Liver (tissue), 9 donors: ENCODE measurements around the gene PPIP5K1. TPM values are rescaled to one million over a fixed set of nuclear protein-coding genes. Genes with fewer than 3 reads are reported as not detected.

ENCODE experiments used
- DNase-seq: peaks from one replicate; pipeline ENCODE4 v3.0.0-alpha.2; 2017; ENCODE audit warnings: low spot score
- H3K27ac ChIP-seq, 2 donors: one replicate each; pipeline ENCODE4 v1.7.0; 2013; ENCODE audit warnings: inconsistent platforms in 2 of 2, low read length in 2 of 2, control low read depth in 1 of 2, low read depth in 1 of 2, mild to moderate bottlenecking in 1 of 2
- H3K27me3 ChIP-seq, 4 donors: one replicate each; pipeline versions ENCODE4 v1.6.1 to v1.7.0; 2013; ENCODE audit warnings: low read length in 3 of 4, inconsistent platforms in 1 of 4, mild to moderate bottlenecking in 1 of 4, moderate library complexity in 1 of 4; ENCODE audit not compliant: control insufficient read depth in 4 of 4, insufficient read depth in 4 of 4
- H3K36me3 ChIP-seq, 4 donors: one replicate each; pipeline versions ENCODE4 v1.6.1 to v1.7.0; 2013; ENCODE audit warnings: low read length in 3 of 4, mild to moderate bottlenecking in 3 of 4, low read depth in 1 of 4, moderate library complexity in 1 of 4; ENCODE audit not compliant: control insufficient read depth in 4 of 4, insufficient read depth in 3 of 4
- H3K4me1 ChIP-seq, 4 donors: one replicate each; pipeline versions ENCODE4 v1.6.1 to v1.7.0; 2013; ENCODE audit warnings: low read length in 3 of 4, mild to moderate bottlenecking in 3 of 4, moderate library complexity in 1 of 4; ENCODE audit not compliant: control insufficient read depth in 4 of 4, insufficient read depth in 4 of 4
- H3K4me3 ChIP-seq, 3 donors: one replicate each; pipeline versions ENCODE4 v1.6.1 to v1.7.0; 2013; ENCODE audit warnings: low read length in 3 of 3, control low read depth in 1 of 3, low read depth in 1 of 3, mild to moderate bottlenecking in 1 of 3
- H3K9ac ChIP-seq, 2 donors: one replicate each; pipeline ENCODE4 v1.7.0; 2013; ENCODE audit warnings: low read length in 2 of 2, mild to moderate bottlenecking in 2 of 2, moderate library complexity in 2 of 2, control low read depth in 1 of 2, low read depth in 1 of 2
- H3K9me3 ChIP-seq, 4 donors: one replicate each; pipeline versions ENCODE4 v1.6.1 to v1.7.0; 2013; ENCODE audit warnings: low read length in 3 of 4; ENCODE audit not compliant: control insufficient read depth in 4 of 4
- EGR1 ChIP-seq, 2 donors: IDR thresholded peaks; 2 replicates each; pipeline ENCODE4 v1.6.1; 2016 to 2018; ENCODE audit warnings: antibody characterized with exemption in 2 of 2, low read depth in 2 of 2
- FOXA1 ChIP-seq: IDR thresholded peaks from 2 replicates; pipeline ENCODE4 v1.6.1; 2016; ENCODE audit warnings: antibody characterized with exemption
- FOXA2 ChIP-seq: IDR thresholded peaks from 2 replicates; pipeline ENCODE4 v1.6.1; 2016; ENCODE audit warnings: antibody characterized with exemption
- GABPA ChIP-seq, 2 donors: IDR thresholded peaks in 1 of 2; conservative IDR thresholded peaks in 1 of 2; 2 replicates each; pipeline ENCODE4 v1.6.1; 2016; ENCODE audit warnings: antibody characterized with exemption in 2 of 2, mild to moderate bottlenecking in 1 of 2, moderate library complexity in 1 of 2
- HNF4A ChIP-seq, 2 donors: conservative IDR thresholded peaks; 2 replicates each; pipeline ENCODE4 v1.6.1; 2016; ENCODE audit warnings: antibody characterized with exemption in 2 of 2, mild to moderate bottlenecking in 2 of 2
- HNF4G ChIP-seq: IDR thresholded peaks from 2 replicates; pipeline ENCODE4 v1.6.1; 2016; ENCODE audit warnings: antibody characterized with exemption
- JUND ChIP-seq, 2 donors: IDR thresholded peaks; 2 replicates each; pipeline ENCODE4 v1.6.1; 2016; ENCODE audit warnings: antibody characterized with exemption in 2 of 2
- NR2F2 ChIP-seq: IDR thresholded peaks from 2 replicates; pipeline ENCODE4 v1.6.1; 2016; ENCODE audit warnings: antibody characterized with exemption
- RAD21 ChIP-seq, 2 donors: IDR thresholded peaks; 2 replicates each; pipeline ENCODE4 v1.6.1; 2016; ENCODE audit warnings: antibody characterized with exemption in 2 of 2, mild to moderate bottlenecking in 2 of 2
- RXRA ChIP-seq, 2 donors: IDR thresholded peaks; 2 replicates each; pipeline ENCODE4 v1.6.1; 2017 to 2018; ENCODE audit warnings: antibody characterized with exemption in 2 of 2, mild to moderate bottlenecking in 1 of 2
- SP1 ChIP-seq: IDR thresholded peaks from 2 replicates; pipeline ENCODE4 v1.6.1; 2018; ENCODE audit warnings: antibody characterized with exemption, mild to moderate bottlenecking
- TAF1 ChIP-seq: conservative IDR thresholded peaks from 2 replicates; pipeline ENCODE4 v1.6.1; 2016; ENCODE audit warnings: antibody characterized with exemption, mild to moderate bottlenecking
- YY1 ChIP-seq: IDR thresholded peaks from 2 replicates; pipeline ENCODE4 v1.6.1; 2016; ENCODE audit warnings: antibody characterized with exemption, mild to moderate bottlenecking
- WGBS: extraction: QIAGEN DNeasy Blood & Tissue Kit; methylation state at CpG from one replicate; pipeline ENCODE4 v1.1.7; 2013; 5-methylcytosine and 5-hydroxymethylcytosine counted together
- polyA plus RNA-seq, 2 donors: library from polyadenylated mRNA; stranded (reverse) in 1 of 2; unstranded in 1 of 2; fragments of 200-250 nt in 1 of 2; fragments of >200 nt in 1 of 2; fragmentation: Nextera tagmentation in 1 of 2; extraction: Ambion mirVana in 1 of 2; gene quantifications; one replicate each; pipeline versions ENCODE4 v1.2.1 to v1.2.3, GENCODE V29; 2013 to 2015
- total RNA-seq, 2 donors: library from RNA; depleted of rRNA; stranded (reverse); fragments of >200 nt; gene quantifications; one replicate each; pipeline ENCODE4 v1.2.3, GENCODE V29; 2014
- TF ChIP-seq, protein P1 (sequence below): IDR thresholded peaks from 2 replicates; pipeline ENCODE4 v1.6.1; 2016; ENCODE audit warnings: antibody characterized with exemption
- TF ChIP-seq, protein P2 (sequence below): IDR thresholded peaks from 2 replicates; pipeline ENCODE4 v1.6.1; 2016; ENCODE audit warnings: antibody characterized with exemption
- TF ChIP-seq, protein P3 (sequence below): IDR thresholded peaks from 2 replicates; pipeline ENCODE4 v1.6.1; 2016; ENCODE audit warnings: antibody characterized with exemption
- TF ChIP-seq, protein P4 (sequence below): IDR thresholded peaks from 2 replicates; pipeline ENCODE4 v1.6.1; 2016; ENCODE audit warnings: antibody characterized with exemption, mild to moderate bottlenecking
- TF ChIP-seq, protein P5 (sequence below): fragments of 150-350 bp; IDR thresholded peaks from 2 replicates; pipeline ENCODE4 v1.5.1; 2017; ENCODE audit warnings: improper control_type of control experiment, low read depth, low read length; ENCODE audit not compliant: missing input control
- donor health status: healthy.
- donor health status: healthy.
- donor health status: healthy.
- donor health status: healthy.
- donor health status: healthy.

PPIP5K1 gene
- total and polyA plus RNA-seq, 4 donors: 2.5 to 18.2 (median 8.7) TPM

DNA sequence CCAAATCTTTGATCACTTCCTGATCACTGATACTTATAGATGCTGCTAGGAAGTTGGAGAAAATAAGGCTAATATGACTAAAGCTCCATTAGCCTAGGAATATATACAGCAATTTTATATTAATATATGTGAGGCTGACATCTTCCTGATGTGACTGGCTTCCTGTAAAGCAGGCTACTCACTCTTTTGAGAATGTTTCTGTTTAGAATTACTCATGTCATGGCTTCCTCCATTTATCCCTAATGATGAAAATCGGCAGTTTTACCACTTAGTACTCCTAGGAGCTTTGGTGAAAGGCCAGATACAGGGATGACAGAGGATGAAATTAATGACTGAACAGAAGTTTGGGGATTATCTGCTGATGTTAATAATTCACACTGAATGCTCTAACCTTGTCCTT, 76.5 kb downstream of the PPIP5K1 start:
- H3K27me3 ChIP-seq: peaks cover 0 to 19% (median under 1%) of the 10 kb centered on the region in 4 donors
- no peak for DNase-seq
- no peaks in the 10 kb centered on the region for H3K9me3 ChIP-seq
- no peak overlapping the region for H3K27ac ChIP-seq
- 90% methylated on average over 1 of the region's 1 CpG for WGBS
- TF ChIP-seq RXRA (IDR thresholded peaks at IDR 0.05) (no peak), FOXA1 (no peak), HNF4G (no peak), YY1 (no peak), GABPA (IDR thresholded peaks at IDR 0.05 in 1 of 2, conservative IDR thresholded peaks at IDR 0.05 in 1 of 2) (no peak), RAD21 (IDR thresholded peaks at IDR 0.05) (no peak), HNF4A (conservative IDR thresholded peaks at IDR 0.05) (no peak), JUND (IDR thresholded peaks at IDR 0.05) (no peak), FOXA2 (no peak), NR2F2 (no peak), EGR1 (IDR thresholded peaks at IDR 0.05; ENCODE audit: low read depth in 2 of 2) (no peak), SP1 (no peak), TAF1 (no peak)
- TF ChIP-seq, protein P1, sequence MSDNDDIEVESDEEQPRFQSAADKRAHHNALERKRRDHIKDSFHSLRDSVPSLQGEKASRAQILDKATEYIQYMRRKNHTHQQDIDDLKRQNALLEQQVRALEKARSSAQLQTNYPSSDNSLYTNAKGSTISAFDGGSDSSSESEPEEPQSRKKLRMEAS: no peak
- TF ChIP-seq, protein P2, sequence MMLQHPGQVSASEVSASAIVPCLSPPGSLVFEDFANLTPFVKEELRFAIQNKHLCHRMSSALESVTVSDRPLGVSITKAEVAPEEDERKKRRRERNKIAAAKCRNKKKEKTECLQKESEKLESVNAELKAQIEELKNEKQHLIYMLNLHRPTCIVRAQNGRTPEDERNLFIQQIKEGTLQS: no peak
- TF ChIP-seq, protein P3, sequence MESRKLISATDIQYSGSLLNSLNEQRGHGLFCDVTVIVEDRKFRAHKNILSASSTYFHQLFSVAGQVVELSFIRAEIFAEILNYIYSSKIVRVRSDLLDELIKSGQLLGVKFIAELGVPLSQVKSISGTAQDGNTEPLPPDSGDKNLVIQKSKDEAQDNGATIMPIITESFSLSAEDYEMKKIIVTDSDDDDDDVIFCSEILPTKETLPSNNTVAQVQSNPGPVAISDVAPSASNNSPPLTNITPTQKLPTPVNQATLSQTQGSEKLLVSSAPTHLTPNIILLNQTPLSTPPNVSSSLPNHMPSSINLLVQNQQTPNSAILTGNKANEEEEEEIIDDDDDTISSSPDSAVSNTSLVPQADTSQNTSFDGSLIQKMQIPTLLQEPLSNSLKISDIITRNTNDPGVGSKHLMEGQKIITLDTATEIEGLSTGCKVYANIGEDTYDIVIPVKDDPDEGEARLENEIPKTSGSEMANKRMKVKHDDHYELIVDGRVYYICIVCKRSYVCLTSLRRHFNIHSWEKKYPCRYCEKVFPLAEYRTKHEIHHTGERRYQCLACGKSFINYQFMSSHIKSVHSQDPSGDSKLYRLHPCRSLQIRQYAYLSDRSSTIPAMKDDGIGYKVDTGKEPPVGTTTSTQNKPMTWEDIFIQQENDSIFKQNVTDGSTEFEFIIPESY: no peak
- TF ChIP-seq, protein P4, sequence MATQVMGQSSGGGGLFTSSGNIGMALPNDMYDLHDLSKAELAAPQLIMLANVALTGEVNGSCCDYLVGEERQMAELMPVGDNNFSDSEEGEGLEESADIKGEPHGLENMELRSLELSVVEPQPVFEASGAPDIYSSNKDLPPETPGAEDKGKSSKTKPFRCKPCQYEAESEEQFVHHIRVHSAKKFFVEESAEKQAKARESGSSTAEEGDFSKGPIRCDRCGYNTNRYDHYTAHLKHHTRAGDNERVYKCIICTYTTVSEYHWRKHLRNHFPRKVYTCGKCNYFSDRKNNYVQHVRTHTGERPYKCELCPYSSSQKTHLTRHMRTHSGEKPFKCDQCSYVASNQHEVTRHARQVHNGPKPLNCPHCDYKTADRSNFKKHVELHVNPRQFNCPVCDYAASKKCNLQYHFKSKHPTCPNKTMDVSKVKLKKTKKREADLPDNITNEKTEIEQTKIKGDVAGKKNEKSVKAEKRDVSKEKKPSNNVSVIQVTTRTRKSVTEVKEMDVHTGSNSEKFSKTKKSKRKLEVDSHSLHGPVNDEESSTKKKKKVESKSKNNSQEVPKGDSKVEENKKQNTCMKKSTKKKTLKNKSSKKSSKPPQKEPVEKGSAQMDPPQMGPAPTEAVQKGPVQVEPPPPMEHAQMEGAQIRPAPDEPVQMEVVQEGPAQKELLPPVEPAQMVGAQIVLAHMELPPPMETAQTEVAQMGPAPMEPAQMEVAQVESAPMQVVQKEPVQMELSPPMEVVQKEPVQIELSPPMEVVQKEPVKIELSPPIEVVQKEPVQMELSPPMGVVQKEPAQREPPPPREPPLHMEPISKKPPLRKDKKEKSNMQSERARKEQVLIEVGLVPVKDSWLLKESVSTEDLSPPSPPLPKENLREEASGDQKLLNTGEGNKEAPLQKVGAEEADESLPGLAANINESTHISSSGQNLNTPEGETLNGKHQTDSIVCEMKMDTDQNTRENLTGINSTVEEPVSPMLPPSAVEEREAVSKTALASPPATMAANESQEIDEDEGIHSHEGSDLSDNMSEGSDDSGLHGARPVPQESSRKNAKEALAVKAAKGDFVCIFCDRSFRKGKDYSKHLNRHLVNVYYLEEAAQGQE: no peak
- TF ChIP-seq, protein P5, sequence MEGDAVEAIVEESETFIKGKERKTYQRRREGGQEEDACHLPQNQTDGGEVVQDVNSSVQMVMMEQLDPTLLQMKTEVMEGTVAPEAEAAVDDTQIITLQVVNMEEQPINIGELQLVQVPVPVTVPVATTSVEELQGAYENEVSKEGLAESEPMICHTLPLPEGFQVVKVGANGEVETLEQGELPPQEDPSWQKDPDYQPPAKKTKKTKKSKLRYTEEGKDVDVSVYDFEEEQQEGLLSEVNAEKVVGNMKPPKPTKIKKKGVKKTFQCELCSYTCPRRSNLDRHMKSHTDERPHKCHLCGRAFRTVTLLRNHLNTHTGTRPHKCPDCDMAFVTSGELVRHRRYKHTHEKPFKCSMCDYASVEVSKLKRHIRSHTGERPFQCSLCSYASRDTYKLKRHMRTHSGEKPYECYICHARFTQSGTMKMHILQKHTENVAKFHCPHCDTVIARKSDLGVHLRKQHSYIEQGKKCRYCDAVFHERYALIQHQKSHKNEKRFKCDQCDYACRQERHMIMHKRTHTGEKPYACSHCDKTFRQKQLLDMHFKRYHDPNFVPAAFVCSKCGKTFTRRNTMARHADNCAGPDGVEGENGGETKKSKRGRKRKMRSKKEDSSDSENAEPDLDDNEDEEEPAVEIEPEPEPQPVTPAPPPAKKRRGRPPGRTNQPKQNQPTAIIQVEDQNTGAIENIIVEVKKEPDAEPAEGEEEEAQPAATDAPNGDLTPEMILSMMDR: no peak
- no peak overlapping the region for H3K4me3 ChIP-seq
- H3K4me1 ChIP-seq: peaks cover 5 to 17% (median 10%) of the 10 kb centered on the region in 4 donors
- H3K9ac ChIP-seq: no peak overlapping the region
- no peaks in the 10 kb centered on the region for H3K36me3 ChIP-seq
